HepG2 (cell line): Measurements from ENCODE around the gene CCDC124. TPM values are rescaled to one million over a fixed set of nuclear protein-coding genes. Genes with fewer than 3 reads are reported as not detected.

ENCODE experiments used
- ATAC-seq: fragments of 200-7000 bp; cut with Tn5 transposase; 3 replicates; pipeline ENCODE4 v1.9.1; 2020; ENCODE audit warnings: mild to moderate bottlenecking, moderate library complexity
- BruUV-seq: library from RNA; stranded (reverse); fragments of 400-500 nt; replicated peaks from 2 replicates; lab custom pipeline; 2021; lab: Mats Ljungman, UMichigan
- CTCF ChIA-PET: fragments of 300-600 bp; formaldehyde crosslinking; extraction: SDS; loops from one replicate; lab custom pipeline; 2021; ENCODE audit warnings: low total read pairs, inconsistent platforms, low intra/inter-chr PET ratio; lab: Yijun Ruan, JAX
- POLR2A ChIA-PET: fragments of 350-600 bp; sonication (Branson Sonifier 250); formaldehyde crosslinking; loops from one replicate; lab custom pipeline; 2020; ENCODE audit warnings: antibody characterized with exemption, inconsistent platforms; lab: Yijun Ruan, JAX
- DNase-seq: peaks from one replicate; pipeline ENCODE4 v3.0.0-alpha.2; 2015; ENCODE audit warnings: low spot score
- FAIRE-seq: peaks from 3 replicates; lab custom pipeline; 2011; peaks lifted over from hg19 to GRCh38; lab: Jason Lieb, UNC
- H2AFZ ChIP-seq: one replicate; pipeline ENCODE4 v1.6.1; 2011; ENCODE audit warnings: low read length, inconsistent platforms
- H3K27ac ChIP-seq: fragments of 300-600 bp; 3 replicates; pipeline ENCODE4 v1.8.0; 2011; ENCODE audit warnings: mixed run types, mild to moderate bottlenecking, mixed read lengths, low read length, inconsistent platforms; ENCODE audit not compliant: insufficient read depth; ENCODE audit errors: extremely low read length
- H3K27me3 ChIP-seq, 2 experiments: fragments of 200-600 bp in 1 of 2; 2 replicates in 1 of 2; 3 replicates in 1 of 2; pipeline versions ENCODE4 v1.6.0 to v1.8.0; 2011; ENCODE audit warnings: low read length in 2 of 2, mild to moderate bottlenecking in 2 of 2, moderate library complexity in 2 of 2, inconsistent platforms in 1 of 2; ENCODE audit not compliant: insufficient read depth in 2 of 2, control insufficient read depth in 1 of 2
- H3K36me3 ChIP-seq, 2 experiments: fragments of 200-600 bp in 1 of 2; replicated peaks in 1 of 2; 2 replicates in 1 of 2; 3 replicates in 1 of 2; pipeline versions ENCODE4 v1.5.1 to v1.8.0; 2011; ENCODE audit warnings: low read length in 2 of 2, inconsistent platforms in 1 of 2; ENCODE audit not compliant: insufficient read depth in 2 of 2, control insufficient read depth in 1 of 2
- H3K4me1 ChIP-seq: 2 replicates; pipeline ENCODE4 v1.5.1; 2012; ENCODE audit warnings: low read length, inconsistent platforms; ENCODE audit not compliant: insufficient read depth
- H3K4me2 ChIP-seq: 2 replicates; pipeline ENCODE4 v1.6.0; 2011; ENCODE audit warnings: low read depth, low read length, inconsistent platforms
- H3K4me3 ChIP-seq, 3 experiments: fragments of 200-600 bp in 1 of 3; sonication (generic), shearing (Covaris generic) in 1 of 3; replicated peaks in 1 of 3; 2 replicates each; pipeline ENCODE4 v1.5.1; 2011 to 2016; ENCODE audit warnings: low read length in 3 of 3, inconsistent platforms in 2 of 3, low read depth in 2 of 3, mild to moderate bottlenecking in 2 of 3, control low read depth in 1 of 3, mixed read lengths in 1 of 3; ENCODE audit not compliant: insufficient read depth in 1 of 3
- H3K79me2 ChIP-seq: one replicate; pipeline ENCODE4 v1.6.1; 2011; ENCODE audit warnings: low read length, inconsistent platforms; ENCODE audit not compliant: insufficient read depth
- H3K9ac ChIP-seq: 2 replicates; pipeline ENCODE4 v1.6.0; 2011; ENCODE audit warnings: mild to moderate bottlenecking, low read depth, low read length, inconsistent platforms; ENCODE audit not compliant: insufficient read depth
- H3K9me3 ChIP-seq: 2 replicates; pipeline ENCODE4 v1.5.1; 2012; ENCODE audit warnings: mild to moderate bottlenecking, low read length
- H4K20me1 ChIP-seq: 2 replicates; pipeline ENCODE4 v1.6.0; 2011; ENCODE audit warnings: inconsistent platforms, mild to moderate bottlenecking, low read length, moderate library complexity; ENCODE audit not compliant: insufficient read depth
- BCL3 ChIP-seq: sonication (generic); formaldehyde crosslinking; IDR thresholded peaks from 2 replicates; pipeline ENCODE4 v1.5.1; 2020; ENCODE audit warnings: mild to moderate bottlenecking, missing genetic modification reagents, moderate library complexity
- CBX5 ChIP-seq: sonication (generic); formaldehyde crosslinking; IDR thresholded peaks from 2 replicates; pipeline ENCODE4 v1.4.0; 2020; ENCODE audit warnings: missing genetic modification reagents, borderline replicate concordance
- GATA4 ChIP-seq: sonication (generic); IDR thresholded peaks from 2 replicates; pipeline ENCODE4 v1.6.1; 2016; ENCODE audit warnings: antibody characterized with exemption, low read depth, borderline replicate concordance
- MAFG ChIP-seq: sonication (generic); formaldehyde crosslinking; IDR thresholded peaks from 2 replicates; pipeline ENCODE4 v1.5.1; 2020; ENCODE audit warnings: mild to moderate bottlenecking, missing genetic modification reagents
- NFE2L2 ChIP-seq: fragments of 150-350 bp; IDR thresholded peaks from 2 replicates; pipeline ENCODE4 v1.6.1; 2014; ENCODE audit warnings: low read length
- NRL ChIP-seq: sonication (generic); formaldehyde crosslinking; IDR thresholded peaks from 2 replicates; pipeline ENCODE4 v1.5.0; 2020; ENCODE audit warnings: missing genetic modification reagents, mild to moderate bottlenecking, moderate library complexity, borderline replicate concordance
- SALL1 ChIP-seq: sonication (generic); formaldehyde crosslinking; IDR thresholded peaks from 2 replicates; pipeline ENCODE4 v1.8.0; 2022; ENCODE audit warnings: mild to moderate bottlenecking, missing genetic modification reagents
- SIN3B ChIP-seq: fragments of 150-350 bp; IDR thresholded peaks from 2 replicates; pipeline ENCODE4 v1.6.1; 2014; ENCODE audit warnings: low read length
- SSRP1 ChIP-seq: IDR thresholded peaks from 2 replicates; pipeline ENCODE4 v1.6.1; 2016; ENCODE audit warnings: control low read depth
- TCF7 ChIP-seq: sonication (generic); IDR thresholded peaks from 2 replicates; pipeline ENCODE4 v1.6.1; 2016; ENCODE audit warnings: antibody characterized with exemption, low read depth
- TFDP2 ChIP-seq: sonication (generic); formaldehyde crosslinking; IDR thresholded peaks from 2 replicates; pipeline ENCODE4 v1.4.0; 2020; ENCODE audit warnings: missing genetic modification reagents
- UBTF ChIP-seq: sonication (generic); formaldehyde crosslinking; IDR thresholded peaks from 2 replicates; pipeline ENCODE4 v1.4.0; 2020; ENCODE audit warnings: mild to moderate bottlenecking, missing genetic modification reagents
- ZMYM4 ChIP-seq: sonication (generic); formaldehyde crosslinking; IDR thresholded peaks from 2 replicates; pipeline ENCODE4 v1.8.1; 2023; ENCODE audit warnings: mild to moderate bottlenecking, missing genetic modification reagents
- ZNF589 ChIP-seq: sonication (generic); formaldehyde crosslinking; conservative IDR thresholded peaks from 2 replicates; pipeline ENCODE4 v1.8.0; 2022; ENCODE audit warnings: mild to moderate bottlenecking, moderate library complexity, missing genetic modification reagents
- ZNF709 ChIP-seq: sonication (generic); formaldehyde crosslinking; IDR thresholded peaks from 2 replicates; pipeline ENCODE4 v1.5.0; 2020; ENCODE audit warnings: mild to moderate bottlenecking, missing genetic modification reagents
- ZNF850 ChIP-seq: sonication (generic); formaldehyde crosslinking; conservative IDR thresholded peaks from 2 replicates; pipeline ENCODE4 v1.9.0; 2021; ENCODE audit warnings: mild to moderate bottlenecking, missing genetic modification reagents
- WGBS: methylation state at CpG from one replicate; pipeline ENCODE4 v1.1.6; 2017; ENCODE audit warnings: low lambda C conversion rate; 5-methylcytosine and 5-hydroxymethylcytosine counted together
- in situ Hi-C: cut with HindIII; loops from 2 replicates; pipeline ENCODE4 v1.10.0; 2017; ENCODE audit warnings: low pct_unique_long_range_greater_than_20kb; ENCODE audit not compliant: extremely low pct_ligation_motif_present
- intact Hi-C: fragments of 100-400 bp; cut with micrococcal nuclease; formaldehyde crosslinking; loops from one replicate; pipeline ENCODE4 v1.10.0; 2022; ENCODE audit not compliant: unreplicated experiment
- polyA plus RNA-seq, 8 experiments: library from polyadenylated mRNA; depleted of rRNA in 3 of 8; stranded (reverse) in 7 of 8; unstranded in 1 of 8; fragments of >200 nt; fragmentation: Illumina TruSeq in 4 of 8; extraction: Trizol in 4 of 8; gene quantifications; 2 replicates each; pipeline versions ENCODE4 v1.2.1 to v1.2.3, GENCODE V29; 2011 to 2016; ENCODE audit warnings: low read depth in 4 of 8, missing spikeins in 1 of 8, mixed read lengths in 1 of 8; ENCODE audit not compliant: insufficient read depth in 1 of 8
- total RNA-seq, 5 experiments: library from RNA; depleted of rRNA; stranded (reverse); fragments of >200 nt; fragmentation: Illumina TruSeq; extraction: Trizol; gene quantifications; 2 replicates each; pipeline ENCODE4 v1.2.3, GENCODE V29; 2016; ENCODE audit warnings: low read depth in 1 of 5

The CCDC124 gene
- total and polyA plus RNA-seq, 2 of the 13 experiments (the other 11 are each of a cell fraction or from before 2014, with no cell fraction given): 14.9 to 20.3 TPM

- BruUV-seq: no TSS peak
- 14% methylated on average over 8 of the region's 9 CpGs for WGBS
- intact Hi-C loops: no loop called here
- ChIA-PET CTCF (no interaction called here), POLR2A (interaction anchor here (0.7 kb wide), 1 partner anchor 218 kb away, joined by 4 read pairs; no protein-coding TSS in a partner anchor)
- peaks cover 0 to 3% of the 10 kb centered on the region in 2 experiments; a peak in 3 of 5 replicates for H3K27me3 ChIP-seq
- no peaks in the 10 kb centered on the region for H4K20me1 ChIP-seq
- no peak overlapping the region for H3K9ac ChIP-seq
- TF ChIP-seq TCF7: no peak
- no peak for TF ChIP-seq ZNF709 (CRISPR knock-in tag)
- TF ChIP-seq SIN3B: no peak
- TF ChIP-seq SALL1: no peak
- no peak for TF ChIP-seq NRL (CRISPR knock-in tag)
- no peak for TF ChIP-seq MAFG (CRISPR knock-in tag)
- no peak for TF ChIP-seq ZNF589 (CRISPR knock-in tag)
- no peak for TF ChIP-seq NFE2L2
- TF ChIP-seq SSRP1 (CRISPR knock-in tag): no peak
- TF ChIP-seq UBTF (CRISPR knock-in tag): no peak
- no peak for TF ChIP-seq GATA4
- no peak for TF ChIP-seq CBX5
- no peak for TF ChIP-seq TFDP2 (CRISPR knock-in tag)
- TF ChIP-seq ZMYM4: no peak
- TF ChIP-seq BCL3: no peak
- no peak for TF ChIP-seq ZNF850 (CRISPR knock-in tag)
- no peaks in the 10 kb centered on the region for H3K79me2 ChIP-seq
- H3K4me1 ChIP-seq: no peaks in the 10 kb centered on the region
- H3K27ac ChIP-seq: no peak overlapping the region
- FAIRE-seq (no peak), ATAC-seq (no peak), DNase-seq (no peak)
- H3K4me2 ChIP-seq: no peak overlapping the region
- in situ Hi-C loops: no loop called here
- no peaks in the 10 kb centered on the region for H3K36me3 ChIP-seq
- no peak overlapping the region for H3K4me3 ChIP-seq
- no peak overlapping the region for H2AFZ ChIP-seq
- H3K9me3 ChIP-seq: no peaks in the 10 kb centered on the region
Observed at GRCh38 chr19:17893766-17894165, 39.0 kb upstream of the CCDC124 start.
